ENCODE results near the gene ARMC2.

- TF ChIP-seq CTCF (IDR thresholded peaks at IDR 0.05) = no peak
- no peak for TF ChIP-seq POLR2A (IDR thresholded peaks at IDR 0.05)
- no peak for TF ChIP-seq EP300 (IDR thresholded peaks at IDR 0.05)
Observed at GRCh38 chr6:108999428-108999827, 151.2 kb downstream of the ARMC2 start.

Measured in tibial nerve (tissue), 4 donors.